ENCODE data around the gene CCDC85C. TPM values are rescaled to one million over a fixed set of nuclear protein-coding genes. Genes with fewer than 3 reads are reported as not detected.
A peak's percentile ranks its signal among the peaks of the same experiment; 100 is the strongest.

The CCDC85C gene
- total and polyA plus RNA-seq, 9 donors, result 2.1 to 28.4 (median 13.1) TPM

DNA sequence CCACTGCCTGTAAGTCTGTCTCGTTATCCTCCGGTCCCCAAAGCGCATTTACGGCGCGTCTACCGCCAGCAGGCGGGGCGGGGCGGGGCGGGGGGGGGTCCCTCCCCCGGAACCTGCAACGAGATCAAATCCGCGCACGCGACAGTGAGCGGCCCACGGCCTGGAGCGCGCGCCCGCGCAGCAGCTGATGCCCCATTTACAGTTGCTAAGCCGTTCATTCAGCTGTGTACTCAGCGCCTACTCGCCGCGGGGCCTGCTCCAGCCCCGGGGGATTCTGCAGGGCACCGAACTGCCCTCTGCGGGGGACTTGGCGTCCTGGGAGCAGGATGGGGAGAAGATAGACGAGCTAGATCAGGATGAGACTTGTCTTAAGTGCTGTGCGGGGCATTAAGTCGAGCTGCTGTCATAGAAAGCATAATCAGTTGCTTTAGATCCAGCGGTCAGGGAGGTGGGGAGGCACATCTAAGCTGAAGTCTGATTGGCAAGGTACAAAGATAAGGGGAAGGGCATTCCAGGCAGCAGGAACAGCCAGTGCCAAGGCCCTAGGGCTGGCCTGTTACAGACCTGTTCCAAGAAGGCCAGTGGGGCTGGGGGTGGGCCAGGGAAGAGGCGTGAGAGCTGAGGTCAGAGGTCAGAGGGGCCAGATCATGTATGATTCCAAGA lies 1.4 kb upstream of the CCDC85C start:
- Histone ChIP-seq H3K4me3 (peak overlapping the region; percentile 80), H3K27ac (peak overlapping the region; percentile 67 to 77), H3K36me3 (no peaks in the 10 kb centered on the region), H3K4me1 (ENCODE audit: insufficient read depth) (peaks cover 23% of the 10 kb centered on the region), H3K27me3 (no peaks in the 10 kb centered on the region), H3K9me3 (no peaks in the 10 kb centered on the region)
- WGBS, 3 donors, result 2 to 6% (median 5%) methylated on average over 26 to 38 of the region's 38 CpGs
- intact Hi-C loops (cut with DNase I), result loop anchor here in 1 of 4 donors (5.0 kb wide), 1 partner anchor 83 kb away; no protein-coding TSS in a partner anchor
- TF ChIP-seq, protein P1, sequence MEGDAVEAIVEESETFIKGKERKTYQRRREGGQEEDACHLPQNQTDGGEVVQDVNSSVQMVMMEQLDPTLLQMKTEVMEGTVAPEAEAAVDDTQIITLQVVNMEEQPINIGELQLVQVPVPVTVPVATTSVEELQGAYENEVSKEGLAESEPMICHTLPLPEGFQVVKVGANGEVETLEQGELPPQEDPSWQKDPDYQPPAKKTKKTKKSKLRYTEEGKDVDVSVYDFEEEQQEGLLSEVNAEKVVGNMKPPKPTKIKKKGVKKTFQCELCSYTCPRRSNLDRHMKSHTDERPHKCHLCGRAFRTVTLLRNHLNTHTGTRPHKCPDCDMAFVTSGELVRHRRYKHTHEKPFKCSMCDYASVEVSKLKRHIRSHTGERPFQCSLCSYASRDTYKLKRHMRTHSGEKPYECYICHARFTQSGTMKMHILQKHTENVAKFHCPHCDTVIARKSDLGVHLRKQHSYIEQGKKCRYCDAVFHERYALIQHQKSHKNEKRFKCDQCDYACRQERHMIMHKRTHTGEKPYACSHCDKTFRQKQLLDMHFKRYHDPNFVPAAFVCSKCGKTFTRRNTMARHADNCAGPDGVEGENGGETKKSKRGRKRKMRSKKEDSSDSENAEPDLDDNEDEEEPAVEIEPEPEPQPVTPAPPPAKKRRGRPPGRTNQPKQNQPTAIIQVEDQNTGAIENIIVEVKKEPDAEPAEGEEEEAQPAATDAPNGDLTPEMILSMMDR (IDR thresholded peaks at IDR 0.05), result no peak
- TF ChIP-seq EP300 (IDR thresholded peaks at IDR 0.05) (no peak), POLR2A (IDR thresholded peaks at IDR 0.05) (no peak)
- peak; percentile 42 to 72 (median 60) for DNase-seq

DNA sequence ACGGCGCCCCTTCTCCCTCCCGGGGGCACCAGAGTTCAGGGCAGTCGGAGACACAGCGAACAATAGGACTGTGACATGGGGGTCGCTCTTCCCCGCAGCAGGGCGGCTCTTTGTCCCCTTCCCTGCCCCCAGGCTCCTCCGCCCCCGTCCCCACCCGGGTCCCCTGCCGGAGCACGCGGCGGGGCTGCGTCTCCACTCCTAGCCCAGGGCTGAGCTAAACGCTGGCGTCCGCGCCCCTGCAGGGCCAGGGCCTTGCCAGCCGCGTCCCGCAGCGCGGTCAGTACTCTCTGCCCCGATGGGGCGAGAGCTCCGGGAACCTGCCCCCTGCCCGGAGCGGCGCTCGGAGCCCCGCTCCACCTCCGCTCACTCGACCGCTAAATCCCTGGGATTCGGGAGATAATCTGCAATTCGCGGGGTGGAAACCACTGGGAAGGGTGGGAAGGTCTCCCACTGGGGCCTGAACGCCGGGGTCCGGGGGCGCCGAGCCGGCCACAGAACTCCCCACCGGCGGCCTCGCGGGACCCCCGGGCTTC lies 825 bp upstream of the CCDC85C start:
- DNase-seq, result peak in 2 of 5 donors; percentile 45 to 63
- Histone ChIP-seq H3K9me3 (no peaks in the 10 kb centered on the region), H3K36me3 (no peaks in the 10 kb centered on the region), H3K27me3 (no peaks in the 10 kb centered on the region), H3K4me3 (peak overlapping the region; percentile 80), H3K27ac (peak overlapping the region; percentile 67 to 77), H3K4me1 (ENCODE audit: insufficient read depth) (peaks cover 23% of the 10 kb centered on the region)
- no peak for TF ChIP-seq POLR2A (IDR thresholded peaks at IDR 0.05)
- TF ChIP-seq, protein P1 (IDR thresholded peaks at IDR 0.05), result no peak
- no peak for TF ChIP-seq EP300 (IDR thresholded peaks at IDR 0.05)
- 0 to 1% (median 0%) methylated on average over 23 to 50 of the region's 50 CpGs for WGBS, 3 donors
- intact Hi-C loops (cut with DNase I), result loop anchor here in 2 of 4 donors (5.0 kb wide), 2 partner anchors 38 to 83 kb away; no protein-coding TSS in a partner anchor

DNA sequence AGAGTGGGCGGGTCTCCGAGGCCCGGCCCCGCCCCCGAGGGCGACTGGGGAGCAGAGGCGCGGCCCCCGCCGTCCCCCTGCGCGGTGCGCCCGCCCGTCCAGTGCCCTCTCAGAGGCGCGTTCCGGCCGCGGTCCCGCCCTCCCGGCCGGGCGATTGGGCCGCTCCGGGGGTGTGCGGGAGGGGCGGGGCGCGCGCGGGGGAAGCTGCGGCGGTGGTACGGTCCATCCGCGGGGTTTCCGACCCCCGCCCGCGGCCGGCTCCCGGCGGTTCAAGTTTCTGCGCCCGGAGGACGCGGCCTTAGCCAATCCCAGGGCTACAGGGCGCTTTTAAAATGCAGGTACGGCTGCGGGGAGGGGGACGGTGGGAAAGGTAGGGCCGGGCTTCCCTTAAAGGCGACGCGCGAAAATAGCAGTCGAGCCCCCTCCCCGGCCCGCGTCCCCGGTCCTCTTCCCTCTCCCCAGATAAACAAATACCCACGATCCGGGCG lies 315 bp upstream of the CCDC85C start:
- Histone ChIP-seq H3K27ac (peak overlapping the region; percentile 67 to 77), H3K9me3 (no peaks in the 10 kb centered on the region), H3K4me1 (ENCODE audit: insufficient read depth) (peaks cover 26% of the 10 kb centered on the region), H3K27me3 (no peaks in the 10 kb centered on the region), H3K36me3 (no peaks in the 10 kb centered on the region), H3K4me3 (peak overlapping the region; percentile 80)
- peak; percentile 95 to 98 (median 96) for DNase-seq
- no peak for TF ChIP-seq POLR2A (IDR thresholded peaks at IDR 0.05)
- TF ChIP-seq, protein P1 (IDR thresholded peaks at IDR 0.05), result no peak
- no peak for TF ChIP-seq EP300 (IDR thresholded peaks at IDR 0.05)
- intact Hi-C loops (cut with DNase I), result loop anchor here in 1 of 4 donors (5.0 kb wide), 1 partner anchor 37 kb away; no protein-coding TSS in a partner anchor
- WGBS, 3 donors, result 1% methylated on average over 40 to 65 of the region's 65 CpGs

DNA sequence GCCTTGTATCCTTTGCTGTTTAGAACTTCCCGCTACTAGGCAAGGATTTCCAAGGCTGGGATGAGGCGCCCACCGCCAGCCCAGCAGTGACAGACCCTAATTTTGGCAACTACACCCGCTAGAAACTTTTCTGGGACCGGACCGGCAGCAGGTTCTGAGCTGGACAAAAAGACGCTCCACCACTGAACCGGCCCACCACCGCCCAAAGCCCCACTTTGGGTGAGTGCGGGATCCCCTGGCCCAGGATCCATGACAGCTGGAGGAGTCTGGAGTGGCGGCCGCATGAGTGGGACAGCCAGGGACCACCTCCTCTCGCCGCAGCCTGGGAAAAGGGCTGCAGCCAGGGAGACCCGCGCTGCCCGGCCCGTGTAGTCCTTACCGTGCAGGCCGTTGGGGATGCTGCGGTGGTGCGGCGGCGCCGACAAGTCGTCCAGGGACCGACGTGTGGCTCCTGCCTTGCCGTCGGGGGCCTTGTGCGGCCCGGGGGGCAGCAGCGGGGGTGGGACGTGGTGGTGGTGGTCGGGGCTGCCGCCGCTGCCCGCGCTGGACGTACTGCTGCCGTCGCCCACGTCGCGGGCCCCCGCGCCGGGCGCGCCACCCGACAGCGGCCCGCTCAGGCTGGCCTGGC lies 1.1 kb downstream of the CCDC85C start:
- 21 to 30% (median 24%) methylated on average over 29 to 53 of the region's 53 CpGs for WGBS, 3 donors
- TF ChIP-seq EP300 (IDR thresholded peaks at IDR 0.05), result no peak
- TF ChIP-seq POLR2A (IDR thresholded peaks at IDR 0.05), result no peak
- TF ChIP-seq, protein P1 (IDR thresholded peaks at IDR 0.05), result no peak
- H3K27ac ChIP-seq, result no peak overlapping the region
- intact Hi-C loops (cut with DNase I), result loop anchor here in 1 of 4 donors (5.0 kb wide), 1 partner anchor 36 kb away; no protein-coding TSS in a partner anchor
- no peaks in the 10 kb centered on the region for H3K9me3 ChIP-seq
- no peaks in the 10 kb centered on the region for H3K27me3 ChIP-seq
- peak in 1 of 5 donors; percentile 49 for DNase-seq
- H3K4me1 ChIP-seq (ENCODE audit: insufficient read depth), result peaks cover 31% of the 10 kb centered on the region
- H3K4me3 ChIP-seq, result peak overlapping the region; percentile 61
- H3K36me3 ChIP-seq, result no peaks in the 10 kb centered on the region

Data from ovary (tissue), 9 donors.